OCI-LY1 (cell line): Measurements from ENCODE around the gene GABBR1.
"Not testable (repeated sequence)": the region's sequence is repeated elsewhere in the genome, so short reads cannot be mapped to it uniquely, and the experiment has no call there.

Experiments used
- CTCF ChIP-seq: fragments of 200-600 bp; sonication (generic), shearing (Covaris generic); IDR thresholded peaks from 2 replicates; pipeline ENCODE4 v1.5.1; 2017; ENCODE audit warnings: mild to moderate bottlenecking, antibody characterized with exemption, low read length, moderate library complexity, mixed read lengths
- EZH2 ChIP-seq: fragments of 200-600 bp; sonication (generic), shearing (Covaris generic); IDR thresholded peaks from 2 replicates; pipeline ENCODE4 v1.8.0; 2017; ENCODE audit warnings: borderline replicate concordance, mixed run types, mild to moderate bottlenecking, antibody characterized with exemption, low read length, moderate library complexity, mixed read lengths

DNA sequence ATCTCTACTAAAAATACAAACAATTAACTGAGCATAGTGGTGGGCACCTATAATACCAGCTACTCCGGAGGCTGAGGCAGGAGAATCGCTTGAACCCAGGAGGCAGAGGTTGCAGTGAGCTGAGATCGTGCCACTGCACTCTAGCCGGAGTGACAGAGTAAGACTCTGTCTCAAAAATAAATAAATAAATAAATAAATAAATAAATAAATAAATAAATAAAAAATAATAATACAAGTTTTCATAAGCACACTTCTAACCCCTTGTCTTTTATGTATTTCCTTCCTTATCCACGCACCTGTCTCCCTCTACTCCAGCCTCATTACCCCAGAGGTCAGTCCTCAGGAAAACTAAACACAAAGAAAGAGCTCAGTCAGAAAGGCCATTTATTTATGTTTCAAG lies 39.1 kb upstream of the GABBR1 start:
- not testable (repeated sequence) for TF ChIP-seq CTCF, EZH2
